ENCODE data around the gene RIMOC1. TPM values are rescaled to one million over a fixed set of nuclear protein-coding genes. Genes with fewer than 3 reads are reported as not detected.
A peak's percentile ranks its signal among the peaks of the same experiment; 100 is the strongest.

RIMOC1 gene
- total and polyA plus RNA-seq, 2 donors from 2014 or later = 6.5 to 28.9 TPM

GRCh38 chr5:41896230-41896629 is 7.9 kb upstream of the RIMOC1 start:
- Histone ChIP-seq H3K27ac (ENCODE audit: low read depth in 2 of 2, low read length in 2 of 2) (no peak overlapping the region), H3K9me3 (ENCODE audit: control insufficient read depth in 2 of 3, insufficient read depth in 1 of 3, low read length in 3 of 3) (no peaks in the 10 kb centered on the region), H3K36me3 (ENCODE audit: control insufficient read depth in 2 of 3, insufficient read depth in 3 of 3, low read length in 3 of 3) (no peaks in the 10 kb centered on the region), H3K27me3 (ENCODE audit: control insufficient read depth, insufficient read depth, low read length) (no peaks in the 10 kb centered on the region), H3K9ac (ENCODE audit: low read length in 3 of 3) (no peak overlapping the region), H3K4me1 (ENCODE audit: control insufficient read depth in 2 of 3, insufficient read depth in 2 of 3, low read depth in 1 of 3, low read length in 3 of 3) (no peaks in the 10 kb centered on the region), H3K4me3 (ENCODE audit: low read length in 3 of 3) (no peak overlapping the region)
- no peak for DNase-seq
- no peak for FAIRE-seq
- intact Hi-C loops (cut with DNase I) = no loop called here
- TF ChIP-seq CTCF (IDR thresholded peaks at IDR 0.05; ENCODE audit: borderline replicate concordance, extremely low read depth, insufficient read depth) = no peak

GRCh38 chr5:41903382-41903891 is 707 bp upstream of the RIMOC1 start:
- no peak for TF ChIP-seq CTCF (IDR thresholded peaks at IDR 0.05; ENCODE audit: borderline replicate concordance, extremely low read depth, insufficient read depth)
- FAIRE-seq = no peak
- no peak for DNase-seq
- H3K27me3 ChIP-seq (ENCODE audit: control insufficient read depth, insufficient read depth, low read length) = no peaks in the 10 kb centered on the region
- peak overlapping the region; percentile 51 to 80 (median 71) for H3K9ac ChIP-seq (ENCODE audit: low read length in 3 of 3)
- peaks cover 0 to 4% (median 2%) of the 10 kb centered on the region in 3 donors for H3K4me1 ChIP-seq (ENCODE audit: control insufficient read depth in 2 of 3, insufficient read depth in 2 of 3, low read depth in 1 of 3, low read length in 3 of 3)
- intact Hi-C loops (cut with DNase I) = no loop called here
- no peaks in the 10 kb centered on the region for H3K9me3 ChIP-seq (ENCODE audit: control insufficient read depth in 2 of 3, insufficient read depth in 1 of 3, low read length in 3 of 3)
- peak overlapping the region; percentile 82 to 90 (median 84) for H3K4me3 ChIP-seq (ENCODE audit: low read length in 3 of 3)
- H3K36me3 ChIP-seq (ENCODE audit: control insufficient read depth in 2 of 3, insufficient read depth in 3 of 3, low read length in 3 of 3) = peaks cover 0 to 6% (median 4%) of the 10 kb centered on the region in 3 donors
- H3K27ac ChIP-seq (ENCODE audit: low read depth in 2 of 2, low read length in 2 of 2) = peak overlapping the region; percentile 78 to 86

DNA sequence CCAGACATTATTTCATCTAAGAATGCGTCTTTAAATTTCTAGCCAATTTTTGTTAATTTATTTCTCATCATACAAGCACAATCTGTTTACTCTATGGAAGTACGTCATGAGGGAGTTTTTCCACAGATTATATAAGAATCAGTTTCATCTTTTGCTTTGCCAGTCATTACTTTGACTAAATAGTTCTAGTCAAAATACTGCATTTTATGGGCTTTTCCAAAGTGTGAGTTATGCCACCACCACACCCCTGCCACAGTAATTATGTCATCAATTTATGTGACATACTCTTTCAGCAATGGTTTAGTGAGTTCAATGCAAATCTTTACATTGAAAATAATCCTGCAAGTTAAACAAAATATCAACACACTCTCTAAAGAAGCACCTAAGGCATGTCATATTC is 2.0 kb downstream of the RIMOC1 start:
- peaks cover 4 to 23% (median 18%) of the 10 kb centered on the region in 3 donors for H3K36me3 ChIP-seq (ENCODE audit: control insufficient read depth in 2 of 3, insufficient read depth in 3 of 3, low read length in 3 of 3)
- no peak overlapping the region for H3K9ac ChIP-seq (ENCODE audit: low read length in 3 of 3)
- DNase-seq = no peak
- no peaks in the 10 kb centered on the region for H3K9me3 ChIP-seq (ENCODE audit: control insufficient read depth in 2 of 3, insufficient read depth in 1 of 3, low read length in 3 of 3)
- intact Hi-C loops (cut with DNase I) = no loop called here
- no peaks in the 10 kb centered on the region for H3K27me3 ChIP-seq (ENCODE audit: control insufficient read depth, insufficient read depth, low read length)
- TF ChIP-seq CTCF (IDR thresholded peaks at IDR 0.05; ENCODE audit: borderline replicate concordance, extremely low read depth, insufficient read depth) = no peak
- H3K4me1 ChIP-seq (ENCODE audit: control insufficient read depth in 2 of 3, insufficient read depth in 2 of 3, low read depth in 1 of 3, low read length in 3 of 3) = peaks cover 0 to 4% (median 2%) of the 10 kb centered on the region in 3 donors
- no peak for FAIRE-seq
- no peak overlapping the region for H3K27ac ChIP-seq (ENCODE audit: low read depth in 2 of 2, low read length in 2 of 2)
- H3K4me3 ChIP-seq (ENCODE audit: low read length in 3 of 3) = no peak overlapping the region

All from kidney (tissue), 14 donors.